ENCODE data around the gene ING5.

- no peak for TF ChIP-seq ATF3 (IDR thresholded peaks at IDR 0.05)
- TF ChIP-seq MAX (IDR thresholded peaks at IDR 0.05) = no peak
- no peak for TF ChIP-seq CTCF (IDR thresholded peaks at IDR 0.05 in 2 of 3, conservative IDR thresholded peaks at IDR 0.05 in 1 of 3; ENCODE audit: borderline replicate concordance in 1 of 3, insufficient read depth in 1 of 3, low read depth in 2 of 3, low read length in 2 of 3)
- no peak for TF ChIP-seq POLR2A (IDR thresholded peaks at IDR 0.05; ENCODE audit: borderline replicate concordance, extremely low read depth, insufficient read depth, insufficient read length)
- no peak for TF ChIP-seq YY1 (IDR thresholded peaks at IDR 0.05; ENCODE audit: extremely low read depth, insufficient replicate concordance, low read depth, low read length)
- TF ChIP-seq RAD21 (IDR thresholded peaks at IDR 0.05; ENCODE audit: low read depth) = no peak
- no peak for TF ChIP-seq SRF (IDR thresholded peaks at IDR 0.05; ENCODE audit: low read depth)
- TF ChIP-seq EZH2 (IDR thresholded peaks at IDR 0.05) = no peak
Observed at GRCh38 chr2:241726459-241726858, 24.6 kb downstream of the ING5 start.
